ENCODE measurements around the gene PRPF40A. TPM values are rescaled to one million over a fixed set of nuclear protein-coding genes. Genes with fewer than 3 reads are reported as not detected.

PRPF40A gene
- total and polyA plus RNA-seq, 2 experiments from 2014 or later: 101 to 125 TPM

DNA sequence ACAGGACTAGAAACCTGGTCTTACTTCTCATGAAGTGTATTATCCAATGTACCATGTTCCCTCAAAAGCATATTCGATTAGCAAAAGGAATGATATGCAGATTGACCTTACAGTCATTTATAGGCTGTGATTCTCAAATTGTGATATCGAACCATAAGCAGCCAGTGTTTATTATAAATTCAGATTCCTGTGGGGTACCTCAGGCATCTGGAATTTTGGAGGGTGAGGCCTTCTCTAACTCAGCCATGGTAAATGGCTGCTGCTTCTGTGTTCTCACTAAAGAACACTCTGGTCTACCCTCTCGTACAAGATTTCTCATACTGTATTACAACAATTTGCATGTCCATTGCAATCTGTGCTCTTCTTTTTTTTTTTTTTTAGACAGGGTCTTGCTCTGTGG is 84.5 kb downstream of the PRPF40A start:
- H3K36me3 ChIP-seq (replicated peaks; ENCODE audit: insufficient read depth, low read depth): no peaks in the 10 kb centered on the region
- no peaks in the 10 kb centered on the region for H3K4me1 ChIP-seq (ENCODE audit: insufficient read depth)
- no peak overlapping the region for H3K4me3 ChIP-seq
- TF ChIP-seq, protein P1, sequence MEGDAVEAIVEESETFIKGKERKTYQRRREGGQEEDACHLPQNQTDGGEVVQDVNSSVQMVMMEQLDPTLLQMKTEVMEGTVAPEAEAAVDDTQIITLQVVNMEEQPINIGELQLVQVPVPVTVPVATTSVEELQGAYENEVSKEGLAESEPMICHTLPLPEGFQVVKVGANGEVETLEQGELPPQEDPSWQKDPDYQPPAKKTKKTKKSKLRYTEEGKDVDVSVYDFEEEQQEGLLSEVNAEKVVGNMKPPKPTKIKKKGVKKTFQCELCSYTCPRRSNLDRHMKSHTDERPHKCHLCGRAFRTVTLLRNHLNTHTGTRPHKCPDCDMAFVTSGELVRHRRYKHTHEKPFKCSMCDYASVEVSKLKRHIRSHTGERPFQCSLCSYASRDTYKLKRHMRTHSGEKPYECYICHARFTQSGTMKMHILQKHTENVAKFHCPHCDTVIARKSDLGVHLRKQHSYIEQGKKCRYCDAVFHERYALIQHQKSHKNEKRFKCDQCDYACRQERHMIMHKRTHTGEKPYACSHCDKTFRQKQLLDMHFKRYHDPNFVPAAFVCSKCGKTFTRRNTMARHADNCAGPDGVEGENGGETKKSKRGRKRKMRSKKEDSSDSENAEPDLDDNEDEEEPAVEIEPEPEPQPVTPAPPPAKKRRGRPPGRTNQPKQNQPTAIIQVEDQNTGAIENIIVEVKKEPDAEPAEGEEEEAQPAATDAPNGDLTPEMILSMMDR (IDR thresholded peaks at IDR 0.05; ENCODE audit: poor library complexity): no peak
- TF ChIP-seq EZH2phosphoT487 (IDR thresholded peaks at IDR 0.05; ENCODE audit: low read depth, severe bottlenecking, unreplicated experiment) (no peak), EZH2 (IDR thresholded peaks at IDR 0.05; ENCODE audit: borderline replicate concordance) (no peak)
- WGBS (ENCODE audit: low lambda C conversion rate, missing lambda C conversion rate): 96% methylated on average over 3 of the region's 3 CpGs
- no peak for DNase-seq (ENCODE audit: low spot score)
- no peak overlapping the region for H3K27ac ChIP-seq
- no peaks in the 10 kb centered on the region for H4K20me1 ChIP-seq (ENCODE audit: insufficient read depth, poor library complexity, severe bottlenecking)
- no peak overlapping the region for H2AFZ ChIP-seq
- H3K9me3 ChIP-seq (ENCODE audit: low read depth): no peaks in the 10 kb centered on the region
- no peak overlapping the region for H3K4me2 ChIP-seq
- no peaks in the 10 kb centered on the region for H3K27me3 ChIP-seq
- no peaks in the 10 kb centered on the region for H3K79me2 ChIP-seq
- H3K9me2 ChIP-seq (replicated peaks; ENCODE audit: insufficient read depth): no peaks in the 10 kb centered on the region

DNA sequence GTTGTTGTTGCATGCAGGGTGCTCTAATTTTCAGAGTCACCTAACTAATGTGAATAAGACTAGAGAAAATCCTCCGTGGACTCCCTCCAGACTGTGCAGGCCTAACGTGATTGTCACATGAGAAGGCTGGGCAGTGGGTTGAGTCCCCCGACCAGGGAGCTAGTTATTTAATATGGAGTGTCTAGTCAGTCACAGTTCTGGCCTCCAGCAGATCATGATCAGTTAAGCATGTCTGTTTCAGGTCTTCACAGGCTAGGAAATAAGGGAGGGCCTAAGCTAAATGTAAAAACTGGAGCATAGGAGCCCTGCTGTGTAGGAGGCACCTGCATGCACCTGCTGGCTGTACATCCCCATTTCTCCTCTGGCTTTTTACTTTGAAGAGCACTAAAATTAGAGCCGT is 86.8 kb downstream of the PRPF40A start:
- H3K27ac ChIP-seq: no peak overlapping the region
- H3K4me1 ChIP-seq (ENCODE audit: insufficient read depth): no peaks in the 10 kb centered on the region
- no peak for DNase-seq (ENCODE audit: low spot score)
- H3K4me2 ChIP-seq: no peak overlapping the region
- no peaks in the 10 kb centered on the region for H3K79me2 ChIP-seq
- no peaks in the 10 kb centered on the region for H3K9me3 ChIP-seq (ENCODE audit: low read depth)
- no peaks in the 10 kb centered on the region for H4K20me1 ChIP-seq (ENCODE audit: insufficient read depth, poor library complexity, severe bottlenecking)
- H2AFZ ChIP-seq: no peak overlapping the region
- no peak overlapping the region for H3K4me3 ChIP-seq
- TF ChIP-seq EZH2 (IDR thresholded peaks at IDR 0.05; ENCODE audit: borderline replicate concordance): no peak
- TF ChIP-seq, protein P1 (IDR thresholded peaks at IDR 0.05; ENCODE audit: poor library complexity): no peak
- TF ChIP-seq EZH2phosphoT487 (IDR thresholded peaks at IDR 0.05; ENCODE audit: low read depth, severe bottlenecking, unreplicated experiment): no peak
- H3K36me3 ChIP-seq (replicated peaks; ENCODE audit: insufficient read depth, low read depth): no peaks in the 10 kb centered on the region
- H3K27me3 ChIP-seq: no peaks in the 10 kb centered on the region
- 91% methylated on average over 4 of the region's 4 CpGs for WGBS (ENCODE audit: low lambda C conversion rate, missing lambda C conversion rate)
- H3K9me2 ChIP-seq (replicated peaks; ENCODE audit: insufficient read depth): no peaks in the 10 kb centered on the region

DNA sequence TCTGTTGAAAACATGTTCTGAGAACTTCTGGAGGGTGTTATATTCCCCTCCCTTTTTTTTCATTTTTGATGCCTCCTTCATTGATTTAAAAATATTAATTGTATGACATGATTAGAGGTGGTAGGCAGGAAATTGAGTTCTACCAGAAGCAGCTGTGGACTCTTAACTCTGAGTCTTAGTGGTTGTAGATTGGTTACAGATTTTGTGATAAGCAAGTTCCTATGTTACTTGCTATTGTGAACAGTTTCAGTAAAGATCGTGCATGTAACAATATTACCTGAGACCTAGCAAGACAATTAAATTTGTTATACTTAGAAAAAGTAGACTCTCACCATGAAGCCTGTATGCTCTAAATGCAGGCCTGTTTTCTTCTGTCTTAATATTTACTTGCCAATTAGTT is 88.1 kb downstream of the PRPF40A start:
- Histone ChIP-seq H3K36me3 (replicated peaks; ENCODE audit: insufficient read depth, low read depth) (no peaks in the 10 kb centered on the region), H3K9me3 (ENCODE audit: low read depth) (no peaks in the 10 kb centered on the region), H3K4me2 (no peak overlapping the region), H4K20me1 (ENCODE audit: insufficient read depth, poor library complexity, severe bottlenecking) (no peaks in the 10 kb centered on the region), H3K9me2 (replicated peaks; ENCODE audit: insufficient read depth) (no peaks in the 10 kb centered on the region), H3K27ac (no peak overlapping the region), H3K79me2 (no peaks in the 10 kb centered on the region), H3K4me3 (no peak overlapping the region), H3K27me3 (no peaks in the 10 kb centered on the region), H3K4me1 (ENCODE audit: insufficient read depth) (no peaks in the 10 kb centered on the region), H2AFZ (no peak overlapping the region)
- DNase-seq (ENCODE audit: low spot score): no peak
- 91% methylated on average over 1 of the region's 1 CpG for WGBS (ENCODE audit: low lambda C conversion rate, missing lambda C conversion rate)
- TF ChIP-seq, protein P1 (IDR thresholded peaks at IDR 0.05; ENCODE audit: poor library complexity): no peak
- TF ChIP-seq EZH2 (IDR thresholded peaks at IDR 0.05; ENCODE audit: borderline replicate concordance) (no peak), EZH2phosphoT487 (IDR thresholded peaks at IDR 0.05; ENCODE audit: low read depth, severe bottlenecking, unreplicated experiment) (no peak)
